ENCODE measurements around the gene DOCK4. TPM values are rescaled to one million over a fixed set of nuclear protein-coding genes. Genes with fewer than 3 reads are reported as not detected.
A peak's percentile ranks its signal among the peaks of the same experiment; 100 is the strongest.

The DOCK4 gene
- total and polyA plus RNA-seq, 9 donors: 8.2 to 14.0 (median 10.0) TPM

GRCh38 chr7:112147793-112148361 lies 58.3 kb downstream of the DOCK4 start:
- H3K9me3 ChIP-seq (replicated peaks; ENCODE audit: control insufficient read depth, low read depth, low read length): no peaks in the 10 kb centered on the region
- DNase-seq: no peak
- H3K27me3 ChIP-seq (ENCODE audit: control insufficient read depth, insufficient read depth, low read length): no peaks in the 10 kb centered on the region
- H3K36me3 ChIP-seq (ENCODE audit: control insufficient read depth, insufficient read depth, low read length): no peaks in the 10 kb centered on the region
- peaks cover 5% of the 10 kb centered on the region for H3K4me1 ChIP-seq (ENCODE audit: control insufficient read depth, insufficient read depth, low read length)
- WGBS (ENCODE audit: insufficient coverage): 100% methylated on average over 1 of the region's 2 CpGs
- no peak overlapping the region for H3K27ac ChIP-seq (ENCODE audit: low read length)
- H3K4me3 ChIP-seq (ENCODE audit: low read length): no peak overlapping the region

- H3K9me3 ChIP-seq (replicated peaks; ENCODE audit: control insufficient read depth, low read depth, low read length): no peaks in the 10 kb centered on the region
- no peak overlapping the region for H3K27ac ChIP-seq (ENCODE audit: low read length)
- H3K27me3 ChIP-seq (ENCODE audit: control insufficient read depth, insufficient read depth, low read length): no peaks in the 10 kb centered on the region
- WGBS (ENCODE audit: insufficient coverage): no CpG with 5 or more reads among the region's 5 CpGs
- no peaks in the 10 kb centered on the region for H3K36me3 ChIP-seq (ENCODE audit: control insufficient read depth, insufficient read depth, low read length)
- no peak overlapping the region for H3K4me3 ChIP-seq (ENCODE audit: low read length)
- no peak for DNase-seq
- peaks cover 5% of the 10 kb centered on the region for H3K4me1 ChIP-seq (ENCODE audit: control insufficient read depth, insufficient read depth, low read length)
Observed at GRCh38 chr7:112145206-112145605, 61.0 kb downstream of the DOCK4 start.

- Histone ChIP-seq H3K4me1 (ENCODE audit: control insufficient read depth, insufficient read depth, low read length) (peaks cover 5% of the 10 kb centered on the region), H3K9me3 (replicated peaks; ENCODE audit: control insufficient read depth, low read depth, low read length) (no peaks in the 10 kb centered on the region), H3K36me3 (ENCODE audit: control insufficient read depth, insufficient read depth, low read length) (no peaks in the 10 kb centered on the region), H3K27ac (ENCODE audit: low read length) (no peak overlapping the region), H3K27me3 (ENCODE audit: control insufficient read depth, insufficient read depth, low read length) (no peaks in the 10 kb centered on the region), H3K4me3 (ENCODE audit: low read length) (no peak overlapping the region)
- WGBS (ENCODE audit: insufficient coverage): 89% methylated on average over 1 of the region's 5 CpGs
- DNase-seq: no peak
Observed at GRCh38 chr7:112144284-112145059, 61.7 kb downstream of the DOCK4 start.

GRCh38 chr7:112143582-112143981 lies 62.6 kb downstream of the DOCK4 start:
- no CpG with 5 or more reads among the region's 4 CpGs for WGBS (ENCODE audit: insufficient coverage)

GRCh38 chr7:112143136-112143535 lies 63.1 kb downstream of the DOCK4 start:
- WGBS (ENCODE audit: insufficient coverage): 80% methylated on average over 1 of the region's 3 CpGs
- DNase-seq: no peak
- Histone ChIP-seq H3K27ac (ENCODE audit: low read length) (no peak overlapping the region), H3K4me3 (ENCODE audit: low read length) (no peak overlapping the region), H3K27me3 (ENCODE audit: control insufficient read depth, insufficient read depth, low read length) (no peaks in the 10 kb centered on the region), H3K4me1 (ENCODE audit: control insufficient read depth, insufficient read depth, low read length) (peaks cover 5% of the 10 kb centered on the region), H3K36me3 (ENCODE audit: control insufficient read depth, insufficient read depth, low read length) (no peaks in the 10 kb centered on the region), H3K9me3 (replicated peaks; ENCODE audit: control insufficient read depth, low read depth, low read length) (no peaks in the 10 kb centered on the region)

More at GRCh38 chr7:112143582-112143981, 62.6 kb downstream of the DOCK4 start:
- DNase-seq: peak; percentile 58
- no peaks in the 10 kb centered on the region for H3K9me3 ChIP-seq (replicated peaks; ENCODE audit: control insufficient read depth, low read depth, low read length)
- H3K27me3 ChIP-seq (ENCODE audit: control insufficient read depth, insufficient read depth, low read length): no peaks in the 10 kb centered on the region
- no peak overlapping the region for H3K4me3 ChIP-seq (ENCODE audit: low read length)
- no peaks in the 10 kb centered on the region for H3K36me3 ChIP-seq (ENCODE audit: control insufficient read depth, insufficient read depth, low read length)
- H3K4me1 ChIP-seq (ENCODE audit: control insufficient read depth, insufficient read depth, low read length): peaks cover 5% of the 10 kb centered on the region
- H3K27ac ChIP-seq (ENCODE audit: low read length): no peak overlapping the region

GRCh38 chr7:112140600-112140999 lies 65.6 kb downstream of the DOCK4 start:
- 0% methylated on average over 1 of the region's 3 CpGs for WGBS (ENCODE audit: insufficient coverage)
- H3K27me3 ChIP-seq (ENCODE audit: control insufficient read depth, insufficient read depth, low read length): no peaks in the 10 kb centered on the region
- no peak for DNase-seq
- peaks cover 5% of the 10 kb centered on the region for H3K4me1 ChIP-seq (ENCODE audit: control insufficient read depth, insufficient read depth, low read length)
- H3K9me3 ChIP-seq (replicated peaks; ENCODE audit: control insufficient read depth, low read depth, low read length): no peaks in the 10 kb centered on the region
- H3K36me3 ChIP-seq (ENCODE audit: control insufficient read depth, insufficient read depth, low read length): no peaks in the 10 kb centered on the region
- no peak overlapping the region for H3K27ac ChIP-seq (ENCODE audit: low read length)
- H3K4me3 ChIP-seq (ENCODE audit: low read length): no peak overlapping the region

GRCh38 chr7:112138938-112139337 lies 67.3 kb downstream of the DOCK4 start:
- no peak for DNase-seq
- WGBS (ENCODE audit: insufficient coverage): no CpG with 5 or more reads among the region's 3 CpGs
- Histone ChIP-seq H3K4me3 (ENCODE audit: low read length) (no peak overlapping the region), H3K4me1 (ENCODE audit: control insufficient read depth, insufficient read depth, low read length) (peaks cover 3% of the 10 kb centered on the region), H3K36me3 (ENCODE audit: control insufficient read depth, insufficient read depth, low read length) (no peaks in the 10 kb centered on the region), H3K9me3 (replicated peaks; ENCODE audit: control insufficient read depth, low read depth, low read length) (no peaks in the 10 kb centered on the region), H3K27ac (ENCODE audit: low read length) (no peak overlapping the region), H3K27me3 (ENCODE audit: control insufficient read depth, insufficient read depth, low read length) (no peaks in the 10 kb centered on the region)

GRCh38 chr7:112138325-112138852 lies 67.8 kb downstream of the DOCK4 start:
- WGBS (ENCODE audit: insufficient coverage): no CpG with 5 or more reads among the region's 3 CpGs

GRCh38 chr7:112137141-112138101 lies 68.8 kb downstream of the DOCK4 start:
- Histone ChIP-seq H3K36me3 (ENCODE audit: control insufficient read depth, insufficient read depth, low read length) (no peaks in the 10 kb centered on the region), H3K4me3 (ENCODE audit: low read length) (no peak overlapping the region), H3K27me3 (ENCODE audit: control insufficient read depth, insufficient read depth, low read length) (no peaks in the 10 kb centered on the region), H3K4me1 (ENCODE audit: control insufficient read depth, insufficient read depth, low read length) (no peaks in the 10 kb centered on the region), H3K27ac (ENCODE audit: low read length) (no peak overlapping the region), H3K9me3 (replicated peaks; ENCODE audit: control insufficient read depth, low read depth, low read length) (no peaks in the 10 kb centered on the region)
- 69% methylated on average over 2 of the region's 3 CpGs for WGBS (ENCODE audit: insufficient coverage)
- DNase-seq: no peak

More at GRCh38 chr7:112138325-112138852, 67.8 kb downstream of the DOCK4 start:
- Histone ChIP-seq H3K4me3 (ENCODE audit: low read length) (no peak overlapping the region), H3K27me3 (ENCODE audit: control insufficient read depth, insufficient read depth, low read length) (no peaks in the 10 kb centered on the region), H3K9me3 (replicated peaks; ENCODE audit: control insufficient read depth, low read depth, low read length) (no peaks in the 10 kb centered on the region), H3K4me1 (ENCODE audit: control insufficient read depth, insufficient read depth, low read length) (no peaks in the 10 kb centered on the region), H3K36me3 (ENCODE audit: control insufficient read depth, insufficient read depth, low read length) (no peaks in the 10 kb centered on the region), H3K27ac (ENCODE audit: low read length) (no peak overlapping the region)
- no peak for DNase-seq
